Measurements from ENCODE around the gene IBA57.

DNA sequence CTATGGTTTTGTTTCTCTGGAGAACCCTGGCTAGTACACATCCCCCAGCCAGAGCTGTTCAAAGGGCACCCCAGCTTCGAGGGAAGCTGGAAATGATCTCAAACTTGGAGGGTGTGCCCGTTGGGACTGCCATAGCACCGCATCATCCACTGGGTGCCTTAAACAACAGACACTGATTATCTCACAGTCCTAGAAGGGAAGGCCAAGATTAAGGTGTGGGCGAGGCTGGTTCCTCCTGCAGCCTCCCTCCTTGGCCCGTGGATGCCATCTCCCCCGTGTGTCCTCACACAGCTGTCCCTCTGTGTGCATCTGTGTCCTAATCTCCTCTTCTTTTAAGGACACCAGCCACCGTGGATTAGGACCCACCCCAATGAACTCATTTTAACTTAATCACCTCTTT, 4.2 kb upstream of the IBA57 start:
- TF ChIP-seq, protein P1, sequence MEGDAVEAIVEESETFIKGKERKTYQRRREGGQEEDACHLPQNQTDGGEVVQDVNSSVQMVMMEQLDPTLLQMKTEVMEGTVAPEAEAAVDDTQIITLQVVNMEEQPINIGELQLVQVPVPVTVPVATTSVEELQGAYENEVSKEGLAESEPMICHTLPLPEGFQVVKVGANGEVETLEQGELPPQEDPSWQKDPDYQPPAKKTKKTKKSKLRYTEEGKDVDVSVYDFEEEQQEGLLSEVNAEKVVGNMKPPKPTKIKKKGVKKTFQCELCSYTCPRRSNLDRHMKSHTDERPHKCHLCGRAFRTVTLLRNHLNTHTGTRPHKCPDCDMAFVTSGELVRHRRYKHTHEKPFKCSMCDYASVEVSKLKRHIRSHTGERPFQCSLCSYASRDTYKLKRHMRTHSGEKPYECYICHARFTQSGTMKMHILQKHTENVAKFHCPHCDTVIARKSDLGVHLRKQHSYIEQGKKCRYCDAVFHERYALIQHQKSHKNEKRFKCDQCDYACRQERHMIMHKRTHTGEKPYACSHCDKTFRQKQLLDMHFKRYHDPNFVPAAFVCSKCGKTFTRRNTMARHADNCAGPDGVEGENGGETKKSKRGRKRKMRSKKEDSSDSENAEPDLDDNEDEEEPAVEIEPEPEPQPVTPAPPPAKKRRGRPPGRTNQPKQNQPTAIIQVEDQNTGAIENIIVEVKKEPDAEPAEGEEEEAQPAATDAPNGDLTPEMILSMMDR (IDR thresholded peaks at IDR 0.05), result no peak
- no peak for TF ChIP-seq POLR2A (IDR thresholded peaks at IDR 0.05)
